Glutamatergic neuron (in vitro differentiated cells): ENCODE data around the gene SUGP1. TPM values are rescaled to one million over a fixed set of nuclear protein-coding genes. Genes with fewer than 3 reads are reported as not detected.

Source experiments
- DNase-seq: peaks from one replicate; pipeline ENCODE4 v3.0.0; 2022
- H3K27ac Mint-ChIP-seq: one replicate; pipeline ENCODE4 v1.8.0; 2020; ENCODE audit warnings: mild to moderate bottlenecking, mixed read lengths, inconsistent platforms; ENCODE audit not compliant: unreplicated experiment
- H3K27me3 Mint-ChIP-seq: one replicate; pipeline ENCODE4 v1.8.0; 2020; ENCODE audit warnings: mild to moderate bottlenecking, moderate library complexity, mixed read lengths, inconsistent platforms; ENCODE audit not compliant: unreplicated experiment
- H3K36me3 Mint-ChIP-seq: one replicate; pipeline ENCODE4 v1.8.0; 2020; ENCODE audit warnings: mild to moderate bottlenecking, mixed read lengths, inconsistent platforms; ENCODE audit not compliant: unreplicated experiment
- H3K4me1 Mint-ChIP-seq: one replicate; pipeline ENCODE4 v1.8.0; 2020; ENCODE audit warnings: mild to moderate bottlenecking, low read depth, mixed read lengths, inconsistent platforms; ENCODE audit not compliant: unreplicated experiment
- H3K4me3 Mint-ChIP-seq: one replicate; pipeline ENCODE4 v1.8.0; 2020; ENCODE audit warnings: mild to moderate bottlenecking, mixed read lengths, inconsistent platforms; ENCODE audit not compliant: unreplicated experiment
- H3K9me3 Mint-ChIP-seq: one replicate; pipeline ENCODE4 v1.8.0; 2020; ENCODE audit warnings: mild to moderate bottlenecking, moderate library complexity, mixed read lengths, inconsistent platforms; ENCODE audit not compliant: unreplicated experiment
- total RNA-seq: library from RNA; stranded (reverse); fragmentation: NEBNext Ultra II Directional; extraction: Animal tissue kit (Norgen Biotek cat#: 25700); gene quantifications from one replicate; pipeline ENCODE4 v1.2.1, GENCODE V29; 2021; ENCODE audit not compliant: unreplicated experiment
- TF ChIP-seq, protein P1 (sequence below): fragments of 200-600 bp; sonication (generic); IDR thresholded peaks from one replicate; pipeline ENCODE4 v1.5.0; 2021; ENCODE audit not compliant: partially characterized antibody, unreplicated experiment

SUGP1 gene
- total RNA-seq, 1 donor from 2014 or later = 134 TPM

DNA sequence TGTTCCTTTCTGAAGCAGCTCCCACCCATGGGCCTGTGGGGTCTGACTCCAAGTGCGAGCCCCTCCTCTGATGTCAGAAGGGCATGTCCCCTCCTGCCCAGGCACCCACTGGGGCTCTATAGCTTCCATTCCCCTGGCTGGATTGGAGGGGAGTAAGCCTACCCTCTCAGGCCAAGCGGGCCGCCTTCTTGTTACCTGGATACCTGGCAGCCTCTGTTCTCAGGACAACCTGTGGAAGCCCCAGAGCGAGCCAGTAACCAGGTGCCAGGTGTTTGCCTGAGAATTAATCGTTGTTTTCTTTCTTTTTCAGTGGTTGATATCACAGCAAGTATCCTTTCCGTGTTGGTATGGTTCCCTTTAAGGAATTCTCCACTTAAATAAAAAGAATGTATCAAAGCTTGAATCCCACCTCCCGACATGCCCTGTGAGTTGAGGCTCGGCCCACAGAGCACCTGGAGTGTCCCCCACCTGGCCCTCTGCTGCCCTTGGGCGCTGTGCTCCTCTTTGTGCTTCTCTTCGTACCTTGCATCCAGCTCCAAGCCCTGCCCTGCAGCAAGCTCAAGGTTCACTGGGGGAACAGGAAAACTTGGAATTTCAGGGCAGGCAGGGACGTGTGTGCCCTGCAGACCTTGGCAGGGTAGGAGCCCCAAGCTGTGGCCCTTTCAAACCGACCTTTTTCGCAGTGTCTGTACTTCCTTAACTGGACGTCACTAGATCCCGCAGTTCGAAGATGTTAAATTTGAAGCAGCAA is 15.3 kb upstream of the SUGP1 start:
- H3K9me3 Mint-ChIP-seq = peaks cover 7% of the 10 kb centered on the region
- TF ChIP-seq, protein P1, sequence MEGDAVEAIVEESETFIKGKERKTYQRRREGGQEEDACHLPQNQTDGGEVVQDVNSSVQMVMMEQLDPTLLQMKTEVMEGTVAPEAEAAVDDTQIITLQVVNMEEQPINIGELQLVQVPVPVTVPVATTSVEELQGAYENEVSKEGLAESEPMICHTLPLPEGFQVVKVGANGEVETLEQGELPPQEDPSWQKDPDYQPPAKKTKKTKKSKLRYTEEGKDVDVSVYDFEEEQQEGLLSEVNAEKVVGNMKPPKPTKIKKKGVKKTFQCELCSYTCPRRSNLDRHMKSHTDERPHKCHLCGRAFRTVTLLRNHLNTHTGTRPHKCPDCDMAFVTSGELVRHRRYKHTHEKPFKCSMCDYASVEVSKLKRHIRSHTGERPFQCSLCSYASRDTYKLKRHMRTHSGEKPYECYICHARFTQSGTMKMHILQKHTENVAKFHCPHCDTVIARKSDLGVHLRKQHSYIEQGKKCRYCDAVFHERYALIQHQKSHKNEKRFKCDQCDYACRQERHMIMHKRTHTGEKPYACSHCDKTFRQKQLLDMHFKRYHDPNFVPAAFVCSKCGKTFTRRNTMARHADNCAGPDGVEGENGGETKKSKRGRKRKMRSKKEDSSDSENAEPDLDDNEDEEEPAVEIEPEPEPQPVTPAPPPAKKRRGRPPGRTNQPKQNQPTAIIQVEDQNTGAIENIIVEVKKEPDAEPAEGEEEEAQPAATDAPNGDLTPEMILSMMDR = no peak
- H3K36me3 Mint-ChIP-seq = no peaks in the 10 kb centered on the region
- no peak overlapping the region for H3K4me3 Mint-ChIP-seq
- DNase-seq = no peak
- H3K27ac Mint-ChIP-seq = peak overlapping the region; percentile 55
- peaks cover 2% of the 10 kb centered on the region for H3K4me1 Mint-ChIP-seq
- peaks cover 2% of the 10 kb centered on the region for H3K27me3 Mint-ChIP-seq

DNA sequence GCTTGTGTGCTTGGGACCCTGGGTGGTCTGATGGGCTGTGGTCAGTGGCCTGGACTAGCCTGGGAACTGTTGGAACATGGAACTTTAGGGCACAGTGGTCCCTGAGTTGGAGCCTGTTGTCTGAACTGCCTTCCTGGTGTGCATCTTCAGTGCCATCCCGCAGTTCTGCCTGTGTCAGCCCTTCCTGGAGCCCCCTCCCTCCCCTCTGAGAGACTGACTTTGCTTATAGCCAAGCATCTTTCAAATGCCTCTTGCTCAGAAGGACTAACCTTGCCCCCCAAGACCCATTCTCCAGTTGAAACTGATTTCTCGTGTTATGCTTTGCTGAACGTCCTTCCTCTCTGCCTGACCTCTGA is 14.7 kb upstream of the SUGP1 start:
- H3K27ac Mint-ChIP-seq = peak overlapping the region; percentile 55
- H3K27me3 Mint-ChIP-seq = peaks cover 2% of the 10 kb centered on the region
- H3K36me3 Mint-ChIP-seq = no peaks in the 10 kb centered on the region
- TF ChIP-seq, protein P1 = no peak
- no peak overlapping the region for H3K4me3 Mint-ChIP-seq
- peaks cover 7% of the 10 kb centered on the region for H3K9me3 Mint-ChIP-seq
- DNase-seq = no peak
- peaks cover 2% of the 10 kb centered on the region for H3K4me1 Mint-ChIP-seq

DNA sequence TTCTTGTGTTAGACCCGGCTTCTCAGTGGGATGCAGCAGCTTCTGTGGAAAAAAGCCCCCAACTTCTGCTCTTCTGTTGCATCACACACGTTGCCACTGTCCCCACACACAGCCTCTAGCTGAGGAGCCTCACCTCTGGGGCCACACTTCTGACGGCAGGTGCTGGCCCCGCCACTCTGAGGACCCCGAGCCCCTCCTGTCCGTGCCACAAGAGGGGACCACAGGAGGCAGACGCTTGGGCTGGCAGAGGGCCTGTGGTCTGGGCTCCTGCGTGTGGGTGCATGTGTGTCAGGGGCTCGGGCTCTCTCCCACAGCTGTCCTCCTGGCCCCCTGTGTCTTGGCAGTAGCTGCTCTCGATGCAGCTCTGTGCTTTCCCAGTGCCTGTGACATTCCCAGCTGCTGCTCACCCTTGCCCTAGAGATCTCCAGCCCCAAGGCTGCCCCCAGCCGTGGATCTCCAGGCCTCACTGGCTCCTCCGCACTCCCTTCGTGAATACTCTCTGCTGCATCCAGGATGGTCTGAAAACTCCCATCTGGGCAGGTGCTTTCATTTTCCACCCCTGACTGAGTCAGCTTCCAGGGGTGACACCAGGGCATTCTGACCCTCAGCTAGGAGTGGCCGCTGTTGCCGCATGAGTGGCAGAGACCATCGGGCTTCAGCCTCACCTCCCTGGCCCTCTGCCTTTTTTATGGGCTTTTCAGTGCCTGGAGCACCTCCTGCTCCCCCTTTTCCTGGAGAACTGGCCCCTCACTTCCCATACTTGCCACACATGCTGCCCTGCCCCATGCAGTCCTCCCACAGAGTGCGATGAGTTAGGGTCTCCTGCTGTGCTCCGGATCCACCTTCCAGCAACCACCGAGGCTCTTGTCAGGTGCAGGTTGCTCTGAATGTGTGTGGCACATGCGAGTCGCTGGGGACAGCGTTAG is 14.0 kb upstream of the SUGP1 start:
- Mint-ChIP-seq H3K27me3 (peaks cover 2% of the 10 kb centered on the region), H3K4me3 (no peak overlapping the region), H3K36me3 (no peaks in the 10 kb centered on the region), H3K27ac (no peak overlapping the region), H3K9me3 (peaks cover 7% of the 10 kb centered on the region), H3K4me1 (peaks cover 2% of the 10 kb centered on the region)
- no peak for DNase-seq
- TF ChIP-seq, protein P1 = no peak

DNA sequence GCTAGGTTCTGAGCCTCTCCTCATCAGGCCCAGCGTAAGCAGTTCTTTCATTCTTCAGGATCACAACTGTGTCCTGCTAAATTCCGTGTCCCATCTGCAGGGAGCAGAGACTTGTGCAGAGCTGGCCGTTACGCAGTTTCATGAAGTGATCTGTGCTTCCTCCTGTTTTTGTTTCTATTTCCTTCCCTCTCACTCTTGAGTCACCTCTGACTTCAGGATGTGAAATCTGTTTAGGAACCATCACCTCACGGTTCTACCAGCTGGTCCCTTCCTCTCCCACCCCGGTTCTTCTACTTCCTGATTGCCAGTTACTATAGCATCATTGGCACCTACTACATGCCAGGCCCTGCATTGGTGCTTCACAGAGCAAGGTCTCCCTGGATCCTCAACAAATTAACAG is 8.8 kb upstream of the SUGP1 start:
- Mint-ChIP-seq H3K27me3 (no peaks in the 10 kb centered on the region), H3K9me3 (peaks cover 3% of the 10 kb centered on the region), H3K27ac (no peak overlapping the region), H3K36me3 (no peaks in the 10 kb centered on the region), H3K4me3 (no peak overlapping the region), H3K4me1 (peaks cover 1% of the 10 kb centered on the region)
- DNase-seq = no peak
- TF ChIP-seq, protein P1 = no peak

DNA sequence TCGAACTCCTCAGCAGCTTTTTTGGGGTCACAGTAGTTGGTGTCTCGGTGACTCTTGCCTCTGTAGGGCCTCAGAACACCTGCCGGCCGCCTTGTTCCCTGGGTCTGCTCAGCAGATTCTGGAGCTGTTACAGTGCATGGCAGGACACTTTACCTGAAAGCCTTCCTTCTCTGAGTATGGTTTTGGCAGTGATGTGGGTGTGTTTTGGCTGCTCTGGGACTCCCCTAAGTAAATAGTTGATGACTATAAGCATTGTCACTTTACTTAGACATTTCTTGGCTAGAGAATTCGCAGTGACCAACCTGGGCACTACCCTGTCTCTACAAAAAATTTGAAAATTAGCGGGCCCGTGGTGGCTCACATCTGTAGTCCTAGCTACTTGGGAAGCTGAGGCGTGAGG is 7.4 kb upstream of the SUGP1 start:
- peaks cover 5% of the 10 kb centered on the region for H3K4me1 Mint-ChIP-seq
- no peak overlapping the region for H3K4me3 Mint-ChIP-seq
- no peaks in the 10 kb centered on the region for H3K36me3 Mint-ChIP-seq
- H3K27me3 Mint-ChIP-seq = no peaks in the 10 kb centered on the region
- H3K27ac Mint-ChIP-seq = no peak overlapping the region
- TF ChIP-seq, protein P1 = no peak
- no peak for DNase-seq
- H3K9me3 Mint-ChIP-seq = peaks cover 3% of the 10 kb centered on the region
